A549 treated with AZD9567 at 1 μM for 4 hours (cell line): ENCODE results near the gene ZBTB1. TPM values are rescaled to one million over a fixed set of nuclear protein-coding genes. Genes with fewer than 3 reads are reported as not detected.

Experiments used
- total RNA-seq: library from RNA; stranded (reverse); fragments of 200-300 nt; extraction: Qiagen RNA extraction; gene quantifications from 5 replicates; pipeline ENCODE4 v1.2.3, GENCODE V29; 2022; ENCODE audit not compliant: insufficient read depth

Gene ZBTB1
- total RNA-seq, result 19.4 to 28.1 TPM (median 21.3 TPM) in 5 replicates

GRCh38 chr14:64504310-64504896 is at the start of gene ZBTB1:
ZBTB1 (plus strand) TSS chr14:64504770; CDS start chr14:64521505, 16,735 bp downstream.

GRCh38 chr14:64465191-64465822 is 39.3 kb upstream of the ZBTB1 start, which contains the start of gene AKAP5:
AKAP5 (plus strand) TSS chr14:64465499; CDS start chr14:64468395, 2,896 bp downstream.

GRCh38 chr14:64503434-64504309 is 898 bp upstream of the ZBTB1 start, which contains the start of gene ZBTB25:
ZBTB25 (minus strand) TSS chr14:64503838; CDS start chr14:64490533, 13,305 bp downstream.

GRCh38 chr14:64540208-64541202 is 35.9 kb downstream of the ZBTB1 start, which contains the start of gene HSPA2:
HSPA2 (plus strand) TSS chr14:64540741; CDS start chr14:64540850, 109 bp downstream.

GRCh38 chr14:64549791-64550620 is 45.4 kb downstream of the ZBTB1 start, which contains the start of gene PPP1R36:
PPP1R36 (plus strand) TSS chr14:64549961; CDS start chr14:64549998, 37 bp downstream.

Other genes starting within 250 kb of the ZBTB1 start
- gene ESR2, start 210.4 kb upstream of the ZBTB1 start, total RNA-seq, result 0.01 to 0.06 TPM in 2 of 5 replicates, not detected in the others
- gene MTHFD1, start 116.4 kb upstream of the ZBTB1 start, total RNA-seq, result 103 to 130 TPM (median 111 TPM) in 5 replicates
- gene AKAP5, start 39.3 kb upstream of the ZBTB1 start, total RNA-seq, result 0.26 to 0.42 TPM (median 0.39 TPM) in 5 replicates
- 5.0 to 8.2 TPM (median 5.6 TPM) in 5 replicates for gene ZBTB25, start 932 bp upstream of the ZBTB1 start, total RNA-seq
- 28.4 to 47.2 TPM (median 36.0 TPM) in 5 replicates for gene HSPA2, start 36.0 kb downstream of the ZBTB1 start, total RNA-seq
- 0.17 to 0.37 TPM (median 0.34 TPM) in 4 of 5 replicates, not detected in the other for gene PPP1R36, start 45.2 kb downstream of the ZBTB1 start, total RNA-seq
- 19.5 to 28.7 TPM (median 27.1 TPM) in 5 replicates for gene PLEKHG3, start 199.7 kb downstream of the ZBTB1 start, total RNA-seq